GM18519 (cell line): ENCODE results near the gene BEST3.
"Not testable (repeated sequence)": the region's sequence is repeated elsewhere in the genome, so short reads cannot be mapped to it uniquely, and the experiment has no call there.

Experiments
- ATAC-seq: cut with Tn5 transposase; IDR thresholded peaks from one replicate; pipeline ENCODE4 v1.9.1; 2021; ENCODE audit warnings: mild to moderate bottlenecking, moderate library complexity; ENCODE audit not compliant: unreplicated experiment, low FRiP score

BEST3 gene

DNA sequence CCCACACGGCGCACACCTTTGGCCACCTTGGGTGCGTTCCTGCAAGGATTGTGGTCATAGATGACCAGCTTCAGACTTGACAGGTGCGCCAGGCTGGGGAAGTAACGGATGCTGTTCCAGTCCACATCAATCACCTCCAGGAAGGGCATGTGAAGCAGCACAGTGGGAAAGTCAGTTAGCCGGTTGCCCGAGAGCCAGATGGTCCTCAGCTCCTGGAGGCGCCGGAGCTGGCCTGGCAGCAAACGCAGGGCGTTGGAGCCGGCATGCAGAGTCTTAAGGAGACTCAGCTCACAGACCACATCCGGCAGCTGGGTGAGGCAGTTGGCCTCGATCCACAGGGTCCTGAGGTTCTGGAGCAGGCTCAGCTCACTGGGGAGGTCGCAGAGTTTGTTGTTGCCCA is 89.0 kb downstream of the BEST3 start:
- ATAC-seq, result no peak

DNA sequence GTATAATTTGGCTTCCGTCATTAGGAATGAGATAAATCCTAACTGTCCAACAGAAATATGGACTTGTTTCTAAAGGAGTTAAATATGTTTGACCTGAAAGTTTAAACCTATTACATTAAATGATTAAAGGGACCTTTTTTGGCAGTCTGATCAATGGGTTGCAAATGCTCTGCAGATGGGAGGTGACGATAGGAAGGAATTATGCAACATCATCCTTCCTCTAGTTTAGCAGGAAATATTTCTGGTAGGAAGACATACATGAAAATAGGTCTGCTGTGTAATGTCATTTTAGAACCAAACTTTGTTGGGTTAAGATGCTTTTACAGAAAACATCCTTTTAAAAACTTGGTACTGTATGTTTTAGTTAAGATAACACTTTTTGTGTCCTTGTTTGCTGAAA is 91.0 kb downstream of the BEST3 start:
- no peak for ATAC-seq

DNA sequence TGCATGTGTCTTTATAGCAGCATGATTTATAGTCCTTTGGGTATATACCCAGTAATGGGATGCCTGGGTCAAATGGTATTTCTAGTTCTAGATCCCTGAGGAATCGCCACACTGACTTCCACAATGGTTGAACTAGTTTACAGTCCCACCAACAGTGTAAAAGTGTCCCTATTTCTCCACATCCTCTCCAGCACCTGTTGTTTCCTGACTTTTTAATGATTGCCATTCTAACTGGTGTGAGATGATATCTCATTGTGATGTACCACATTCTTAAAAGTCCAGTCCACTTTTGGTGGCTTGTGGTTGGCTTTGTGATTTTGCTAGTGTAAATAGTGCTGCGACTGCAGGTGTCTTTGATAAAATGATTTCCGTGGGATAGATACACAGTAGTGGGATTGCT is 94.8 kb downstream of the BEST3 start:
- ATAC-seq, result not testable (repeated sequence)
